Measurements from ENCODE around the gene TARP.
"Not testable (repeated sequence)": the region's sequence is repeated elsewhere in the genome, so short reads cannot be mapped to it uniquely, and the experiment has no call there.

- not testable (repeated sequence) for TF ChIP-seq CTCF, POLR2A (IDR thresholded peaks at IDR 0.05)
These were observed 3.0 kb downstream of the TARP start for GRCh38 chr7:38270405-38270804.
